Parathyroid adenoma (tissue), 2 donors: ENCODE data around the gene BAHCC1.

Experiments used
- H2AFZ ChIP-seq: fragments of 300-600 bp; sonication (generic); one replicate; pipeline ENCODE4 v1.7.0; 2017; ENCODE audit warnings: antibody characterized with exemption, mild to moderate bottlenecking
- H3K27ac ChIP-seq: fragments of 300-600 bp; sonication (generic); one replicate; pipeline ENCODE4 v1.7.0; 2017
- H3K27me3 ChIP-seq: fragments of 300-600 bp; sonication (generic); one replicate; pipeline ENCODE4 v1.7.0; 2017; ENCODE audit warnings: low read length; ENCODE audit not compliant: control insufficient read depth, insufficient read depth
- H3K36me3 ChIP-seq: fragments of 300-600 bp; sonication (generic); one replicate; pipeline ENCODE4 v1.7.0; 2017; ENCODE audit warnings: low read length; ENCODE audit not compliant: control insufficient read depth, insufficient read depth
- H3K4me1 ChIP-seq: fragments of 300-600 bp; sonication (generic); one replicate; pipeline ENCODE4 v1.7.0; 2017; ENCODE audit warnings: control low read depth
- H3K4me2 ChIP-seq: fragments of 300-600 bp; sonication (generic); one replicate; pipeline ENCODE4 v1.7.0; 2017; ENCODE audit warnings: low read length
- H3K4me3 ChIP-seq: fragments of 300-600 bp; sonication (generic); one replicate; pipeline ENCODE4 v1.7.0; 2017; ENCODE audit warnings: low read depth, low read length
- H3K79me2 ChIP-seq: fragments of 300-600 bp; sonication (generic); one replicate; pipeline ENCODE4 v1.7.0; 2017; ENCODE audit warnings: control low read depth
- H3K9ac ChIP-seq: fragments of 300-600 bp; sonication (generic); one replicate; pipeline ENCODE4 v1.7.0; 2017; ENCODE audit warnings: mild to moderate bottlenecking
- H3K9me3 ChIP-seq: fragments of 300-600 bp; sonication (generic); one replicate; pipeline ENCODE4 v1.7.0; 2017; ENCODE audit warnings: low read length; ENCODE audit not compliant: control insufficient read depth
- TF ChIP-seq, protein P1 (sequence below): fragments of 300-600 bp; sonication (generic); IDR thresholded peaks from one replicate; pipeline ENCODE4 v1.7.0; 2017; ENCODE audit warnings: antibody characterized with exemption, mild to moderate bottlenecking
- donor health status: primary hyperparathyroidism.

Gene BAHCC1

DNA sequence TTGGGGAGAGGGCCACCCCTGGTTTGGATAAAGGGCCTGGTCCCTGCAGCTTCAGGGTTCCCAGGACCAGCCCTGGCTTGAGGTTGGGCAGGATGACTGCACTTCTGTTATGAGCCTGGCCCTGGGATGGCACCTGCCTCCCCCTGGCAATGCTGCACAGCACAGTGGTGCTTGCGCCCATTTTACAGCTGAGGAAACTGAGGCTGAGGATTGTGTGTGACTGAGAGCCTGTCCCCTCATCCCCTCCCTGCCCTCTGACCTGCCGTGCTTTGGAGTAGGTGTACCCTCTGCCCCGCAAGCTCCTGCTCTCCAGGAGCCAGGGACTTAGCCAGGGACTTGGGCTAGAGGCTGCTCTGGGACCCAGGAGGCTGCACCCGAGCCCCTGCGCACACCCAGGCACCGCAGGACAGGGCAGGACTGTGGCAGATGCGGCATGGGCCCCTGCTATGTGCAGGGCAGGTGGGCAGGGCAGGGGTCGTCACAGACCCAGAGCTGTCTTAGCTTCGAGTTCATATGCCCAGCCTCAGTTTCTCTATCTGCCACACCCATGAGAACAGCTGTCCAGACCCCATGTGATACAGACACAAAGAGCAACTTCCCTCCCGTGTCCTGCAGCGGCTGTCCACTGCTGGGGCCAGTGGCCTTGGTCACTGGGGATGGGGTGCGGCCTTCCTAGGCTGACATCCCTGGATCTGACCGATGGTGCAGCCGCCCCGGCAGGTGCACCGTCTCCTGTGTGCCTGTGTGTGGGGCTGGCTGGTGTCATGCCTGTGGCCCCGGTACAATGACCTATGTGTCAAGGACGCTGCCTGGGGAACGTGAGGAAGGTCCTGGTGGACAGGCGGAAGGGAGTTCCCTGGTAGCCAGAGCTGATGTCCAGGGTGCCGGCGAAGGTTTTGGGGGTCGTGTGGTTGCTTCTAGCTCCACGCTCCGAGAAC lies 36.6 kb downstream of the BAHCC1 start:
- TF ChIP-seq, protein P1, sequence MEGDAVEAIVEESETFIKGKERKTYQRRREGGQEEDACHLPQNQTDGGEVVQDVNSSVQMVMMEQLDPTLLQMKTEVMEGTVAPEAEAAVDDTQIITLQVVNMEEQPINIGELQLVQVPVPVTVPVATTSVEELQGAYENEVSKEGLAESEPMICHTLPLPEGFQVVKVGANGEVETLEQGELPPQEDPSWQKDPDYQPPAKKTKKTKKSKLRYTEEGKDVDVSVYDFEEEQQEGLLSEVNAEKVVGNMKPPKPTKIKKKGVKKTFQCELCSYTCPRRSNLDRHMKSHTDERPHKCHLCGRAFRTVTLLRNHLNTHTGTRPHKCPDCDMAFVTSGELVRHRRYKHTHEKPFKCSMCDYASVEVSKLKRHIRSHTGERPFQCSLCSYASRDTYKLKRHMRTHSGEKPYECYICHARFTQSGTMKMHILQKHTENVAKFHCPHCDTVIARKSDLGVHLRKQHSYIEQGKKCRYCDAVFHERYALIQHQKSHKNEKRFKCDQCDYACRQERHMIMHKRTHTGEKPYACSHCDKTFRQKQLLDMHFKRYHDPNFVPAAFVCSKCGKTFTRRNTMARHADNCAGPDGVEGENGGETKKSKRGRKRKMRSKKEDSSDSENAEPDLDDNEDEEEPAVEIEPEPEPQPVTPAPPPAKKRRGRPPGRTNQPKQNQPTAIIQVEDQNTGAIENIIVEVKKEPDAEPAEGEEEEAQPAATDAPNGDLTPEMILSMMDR, result no peak
- Histone ChIP-seq H3K4me1 (peaks cover 9% of the 10 kb centered on the region), H3K36me3 (no peaks in the 10 kb centered on the region), H3K9me3 (no peaks in the 10 kb centered on the region), H3K27me3 (no peaks in the 10 kb centered on the region), H3K4me2 (no peak overlapping the region), H3K79me2 (no peaks in the 10 kb centered on the region), H3K4me3 (no peak overlapping the region), H3K9ac (no peak overlapping the region), H3K27ac (no peak overlapping the region), H2AFZ (no peak overlapping the region)

DNA sequence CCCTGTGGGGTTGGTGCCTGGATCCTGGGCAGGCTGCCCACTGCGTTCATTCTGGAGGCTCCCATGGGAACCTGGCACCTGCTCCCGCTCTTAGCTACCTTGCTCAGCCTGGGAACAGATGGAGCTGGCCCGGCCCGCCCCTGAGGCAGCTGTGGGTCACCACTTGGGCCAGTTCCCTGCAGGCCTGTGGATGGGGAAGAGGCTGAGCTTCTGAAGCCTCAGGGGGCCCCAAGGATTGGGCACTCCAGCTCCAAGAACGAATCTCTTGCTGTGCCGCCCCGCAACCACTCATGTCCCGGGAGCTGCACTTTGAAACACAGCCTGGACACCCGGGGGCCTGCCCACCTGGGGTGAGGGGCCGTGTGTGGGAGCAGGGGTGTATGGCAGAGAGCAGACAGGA lies 37.7 kb downstream of the BAHCC1 start:
- H3K27ac ChIP-seq, result no peak overlapping the region
- no peaks in the 10 kb centered on the region for H3K36me3 ChIP-seq
- H3K9me3 ChIP-seq, result no peaks in the 10 kb centered on the region
- H3K4me2 ChIP-seq, result no peak overlapping the region
- TF ChIP-seq, protein P1, result no peak
- H3K4me1 ChIP-seq, result peaks cover 9% of the 10 kb centered on the region
- no peaks in the 10 kb centered on the region for H3K79me2 ChIP-seq
- H2AFZ ChIP-seq, result no peak overlapping the region
- H3K9ac ChIP-seq, result no peak overlapping the region
- no peak overlapping the region for H3K4me3 ChIP-seq
- H3K27me3 ChIP-seq, result no peaks in the 10 kb centered on the region

DNA sequence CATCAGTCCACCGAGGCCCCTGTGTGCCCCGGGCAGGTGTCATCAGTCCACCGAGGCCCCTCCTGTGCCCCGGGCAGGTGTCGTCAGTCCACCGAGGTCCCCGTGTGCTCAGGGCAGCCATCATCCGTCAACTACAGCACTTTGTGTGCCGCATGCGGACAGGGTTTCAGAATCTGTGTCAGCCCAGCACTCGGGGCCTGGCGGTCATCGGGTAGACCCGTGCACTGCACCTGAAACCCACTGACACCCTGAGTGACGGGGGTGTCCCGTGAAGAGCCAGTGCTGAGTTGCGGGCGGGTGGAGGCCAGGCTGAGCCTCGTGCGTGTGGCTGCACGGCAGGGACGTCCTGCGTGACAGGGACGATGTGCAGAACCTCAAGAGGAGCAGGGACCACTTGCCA lies 38.4 kb downstream of the BAHCC1 start:
- Histone ChIP-seq H3K27me3 (no peaks in the 10 kb centered on the region), H3K4me1 (peaks cover 9% of the 10 kb centered on the region), H3K79me2 (no peaks in the 10 kb centered on the region), H3K36me3 (no peaks in the 10 kb centered on the region), H3K9me3 (no peaks in the 10 kb centered on the region), H3K9ac (no peak overlapping the region), H2AFZ (no peak overlapping the region), H3K27ac (no peak overlapping the region), H3K4me3 (no peak overlapping the region), H3K4me2 (no peak overlapping the region)
- TF ChIP-seq, protein P1, result no peak

DNA sequence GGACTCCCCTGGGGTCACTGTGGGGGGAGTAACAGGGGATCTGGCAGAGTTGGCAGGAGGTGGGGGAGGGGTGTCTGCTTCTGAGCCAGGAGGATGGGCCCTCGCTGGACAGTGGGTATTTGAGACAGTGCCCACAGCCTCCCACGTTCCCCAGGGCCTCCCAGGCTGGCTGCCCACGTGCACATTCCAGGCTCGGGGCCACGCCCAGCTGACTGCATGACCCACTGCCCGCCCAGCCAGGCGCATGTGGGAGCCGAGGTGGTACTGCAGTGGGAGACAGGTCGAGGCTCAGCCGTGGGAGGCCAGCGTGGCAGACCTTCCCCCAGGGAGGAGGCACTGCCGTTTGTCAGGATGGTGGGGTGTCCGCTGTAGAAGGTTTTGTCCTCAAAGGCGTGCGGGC lies 38.8 kb downstream of the BAHCC1 start:
- TF ChIP-seq, protein P1, result no peak
- peaks cover 8% of the 10 kb centered on the region for H3K4me1 ChIP-seq
- H3K36me3 ChIP-seq, result no peaks in the 10 kb centered on the region
- H2AFZ ChIP-seq, result no peak overlapping the region
- H3K27me3 ChIP-seq, result no peaks in the 10 kb centered on the region
- no peaks in the 10 kb centered on the region for H3K79me2 ChIP-seq
- no peak overlapping the region for H3K27ac ChIP-seq
- no peak overlapping the region for H3K4me3 ChIP-seq
- H3K9ac ChIP-seq, result no peak overlapping the region
- no peak overlapping the region for H3K4me2 ChIP-seq
- no peaks in the 10 kb centered on the region for H3K9me3 ChIP-seq
